Measurements from ENCODE around the gene CCDC92B.

CCDC92B gene

DNA sequence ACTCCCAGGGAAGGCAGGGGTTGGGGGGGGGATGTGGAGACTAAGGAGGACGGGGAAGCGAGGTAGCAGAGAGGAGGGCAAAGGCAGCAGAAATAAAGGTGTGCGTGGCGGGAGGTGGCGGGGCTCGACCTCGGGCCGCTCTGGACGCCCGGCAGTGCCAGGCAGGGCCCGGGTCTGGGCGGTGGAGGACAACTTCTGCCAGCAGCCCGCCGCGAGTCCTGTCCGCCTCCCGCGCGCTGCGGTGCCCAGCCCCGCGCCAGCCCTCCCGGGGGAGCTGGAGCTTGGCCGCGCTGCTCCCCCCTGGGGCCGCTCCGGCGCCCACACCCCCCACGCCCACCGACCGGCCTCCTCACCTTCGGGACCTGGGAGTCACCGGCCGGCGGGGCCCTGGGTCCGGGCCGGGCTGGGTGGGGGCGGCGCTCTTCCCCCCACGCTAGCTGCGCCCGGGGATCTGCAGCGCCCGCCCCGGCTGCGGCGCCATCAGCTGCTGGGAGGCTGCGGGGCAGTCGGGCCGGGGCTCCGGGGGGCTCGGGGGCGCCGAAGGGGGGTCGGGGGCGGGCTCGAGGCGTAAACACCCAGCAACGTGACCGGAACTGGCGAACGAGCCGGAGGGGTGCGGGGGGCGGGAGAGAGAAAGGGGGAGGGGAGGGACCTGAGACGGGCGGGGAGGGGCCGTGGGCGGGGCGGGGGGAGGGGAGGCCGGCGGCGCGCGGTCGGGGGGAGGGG is at the start of gene CCDC92B:
CCDC92B (minus strand) TSS at position 595 of the 726 bp plus-strand sequence. CDS start 14,507 bp downstream, outside the sequence.
- no peak within 1 kb of the TSS for H3K4me3 ChIP-seq (ENCODE audit: low read length)
- DNase-seq (ENCODE audit: low read depth), result no peak
- TF ChIP-seq, protein P1, sequence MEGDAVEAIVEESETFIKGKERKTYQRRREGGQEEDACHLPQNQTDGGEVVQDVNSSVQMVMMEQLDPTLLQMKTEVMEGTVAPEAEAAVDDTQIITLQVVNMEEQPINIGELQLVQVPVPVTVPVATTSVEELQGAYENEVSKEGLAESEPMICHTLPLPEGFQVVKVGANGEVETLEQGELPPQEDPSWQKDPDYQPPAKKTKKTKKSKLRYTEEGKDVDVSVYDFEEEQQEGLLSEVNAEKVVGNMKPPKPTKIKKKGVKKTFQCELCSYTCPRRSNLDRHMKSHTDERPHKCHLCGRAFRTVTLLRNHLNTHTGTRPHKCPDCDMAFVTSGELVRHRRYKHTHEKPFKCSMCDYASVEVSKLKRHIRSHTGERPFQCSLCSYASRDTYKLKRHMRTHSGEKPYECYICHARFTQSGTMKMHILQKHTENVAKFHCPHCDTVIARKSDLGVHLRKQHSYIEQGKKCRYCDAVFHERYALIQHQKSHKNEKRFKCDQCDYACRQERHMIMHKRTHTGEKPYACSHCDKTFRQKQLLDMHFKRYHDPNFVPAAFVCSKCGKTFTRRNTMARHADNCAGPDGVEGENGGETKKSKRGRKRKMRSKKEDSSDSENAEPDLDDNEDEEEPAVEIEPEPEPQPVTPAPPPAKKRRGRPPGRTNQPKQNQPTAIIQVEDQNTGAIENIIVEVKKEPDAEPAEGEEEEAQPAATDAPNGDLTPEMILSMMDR (IDR thresholded peaks at IDR 0.05; ENCODE audit: insufficient read depth, low read depth, low read length, missing control alignments), result no peak

DNA sequence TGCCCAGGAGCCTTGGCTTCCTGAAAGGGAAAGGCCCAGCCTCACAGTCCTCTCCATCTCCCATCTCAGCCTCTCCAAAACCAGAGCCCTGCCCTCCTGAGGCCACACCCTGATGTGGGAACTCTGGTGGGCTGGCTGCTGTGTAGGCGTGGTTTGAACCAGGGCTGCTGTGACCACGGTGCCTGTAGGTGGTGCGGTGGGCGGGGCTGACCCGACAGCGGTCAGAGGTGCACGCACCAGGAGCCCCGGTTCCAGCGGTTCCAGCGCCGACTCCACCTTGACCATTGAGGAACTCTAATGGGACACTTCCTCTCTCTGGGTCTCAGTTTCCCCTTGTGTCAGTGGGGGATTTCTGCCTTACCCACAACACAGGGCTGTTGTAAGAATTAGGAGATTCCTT is 49.2 kb upstream of the CCDC92B start:
- TF ChIP-seq, protein P1 (IDR thresholded peaks at IDR 0.05; ENCODE audit: insufficient read depth, low read depth, low read length, missing control alignments), result no peak
- no peak overlapping the region for H3K4me3 ChIP-seq (ENCODE audit: low read length)
- DNase-seq (ENCODE audit: low read depth), result no peak

DNA sequence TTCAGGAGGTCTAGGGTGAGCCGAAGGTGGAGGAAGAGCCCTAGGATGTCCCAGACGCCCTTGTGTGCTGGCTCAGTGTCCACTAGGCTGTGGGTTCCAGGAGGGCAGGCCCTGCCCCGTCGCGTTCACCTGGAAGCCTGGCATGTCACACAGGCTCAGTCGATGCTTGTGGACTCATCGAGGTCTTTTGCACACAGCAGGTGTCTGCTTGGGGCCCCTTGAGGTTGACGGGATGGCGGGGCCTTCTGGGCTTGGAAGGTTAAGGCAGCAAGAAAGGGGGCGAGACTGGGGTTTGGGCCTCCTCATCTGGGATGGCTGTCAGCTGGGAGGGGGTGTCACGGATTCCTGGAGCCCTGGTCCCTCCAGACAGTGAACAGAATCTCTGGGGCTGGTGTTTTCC is 48.7 kb upstream of the CCDC92B start:
- TF ChIP-seq, protein P1 (IDR thresholded peaks at IDR 0.05; ENCODE audit: insufficient read depth, low read depth, low read length, missing control alignments), result no peak
- H3K4me3 ChIP-seq (ENCODE audit: low read length), result no peak overlapping the region
- DNase-seq (ENCODE audit: low read depth), result no peak

DNA sequence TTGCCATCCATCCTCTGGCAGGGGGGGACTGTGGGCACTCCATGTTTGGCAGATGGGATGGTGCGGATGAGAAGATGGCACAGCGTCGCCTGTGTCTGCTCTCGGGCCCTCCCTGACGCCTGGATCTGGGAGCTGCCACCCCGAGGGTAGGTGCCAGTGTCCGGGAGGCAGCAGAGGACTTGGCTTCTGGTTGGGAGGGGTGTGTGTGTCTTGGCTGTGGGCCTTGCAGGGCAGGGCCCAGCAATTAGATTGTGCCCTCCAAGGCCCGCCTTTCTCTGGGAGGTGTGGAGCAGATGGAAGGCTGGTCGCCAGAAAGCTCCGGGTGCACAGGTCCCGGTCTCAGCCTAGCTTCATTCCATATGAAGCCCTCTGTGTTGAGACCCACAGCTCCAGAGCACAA is 48.2 kb upstream of the CCDC92B start:
- TF ChIP-seq, protein P1 (IDR thresholded peaks at IDR 0.05; ENCODE audit: insufficient read depth, low read depth, low read length, missing control alignments), result no peak
- H3K4me3 ChIP-seq (ENCODE audit: low read length), result no peak overlapping the region
- DNase-seq (ENCODE audit: low read depth), result no peak

DNA sequence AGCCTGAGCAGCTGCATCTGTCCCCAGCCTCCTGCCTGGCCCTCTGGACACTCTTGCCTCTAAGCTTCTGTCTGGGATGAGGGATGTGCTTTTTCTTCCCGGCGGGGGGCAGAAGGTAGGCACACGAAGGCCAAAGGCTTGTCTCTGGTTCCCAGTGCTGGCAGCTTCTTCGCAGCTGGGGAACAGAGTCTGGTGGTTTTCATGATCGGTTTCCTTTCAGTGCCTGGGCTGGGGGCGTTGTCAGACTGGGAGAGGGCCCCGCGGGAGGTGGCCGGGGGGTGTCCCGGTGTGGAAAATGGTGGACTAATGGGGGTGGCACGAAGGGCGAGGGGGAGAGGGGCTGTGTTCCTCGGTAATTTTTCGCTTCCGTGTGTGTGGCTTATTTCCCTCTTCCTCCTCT is 47.8 kb upstream of the CCDC92B start:
- TF ChIP-seq, protein P1 (IDR thresholded peaks at IDR 0.05; ENCODE audit: insufficient read depth, low read depth, low read length, missing control alignments), result no peak
- no peak for DNase-seq (ENCODE audit: low read depth)
- no peak overlapping the region for H3K4me3 ChIP-seq (ENCODE audit: low read length)

DNA sequence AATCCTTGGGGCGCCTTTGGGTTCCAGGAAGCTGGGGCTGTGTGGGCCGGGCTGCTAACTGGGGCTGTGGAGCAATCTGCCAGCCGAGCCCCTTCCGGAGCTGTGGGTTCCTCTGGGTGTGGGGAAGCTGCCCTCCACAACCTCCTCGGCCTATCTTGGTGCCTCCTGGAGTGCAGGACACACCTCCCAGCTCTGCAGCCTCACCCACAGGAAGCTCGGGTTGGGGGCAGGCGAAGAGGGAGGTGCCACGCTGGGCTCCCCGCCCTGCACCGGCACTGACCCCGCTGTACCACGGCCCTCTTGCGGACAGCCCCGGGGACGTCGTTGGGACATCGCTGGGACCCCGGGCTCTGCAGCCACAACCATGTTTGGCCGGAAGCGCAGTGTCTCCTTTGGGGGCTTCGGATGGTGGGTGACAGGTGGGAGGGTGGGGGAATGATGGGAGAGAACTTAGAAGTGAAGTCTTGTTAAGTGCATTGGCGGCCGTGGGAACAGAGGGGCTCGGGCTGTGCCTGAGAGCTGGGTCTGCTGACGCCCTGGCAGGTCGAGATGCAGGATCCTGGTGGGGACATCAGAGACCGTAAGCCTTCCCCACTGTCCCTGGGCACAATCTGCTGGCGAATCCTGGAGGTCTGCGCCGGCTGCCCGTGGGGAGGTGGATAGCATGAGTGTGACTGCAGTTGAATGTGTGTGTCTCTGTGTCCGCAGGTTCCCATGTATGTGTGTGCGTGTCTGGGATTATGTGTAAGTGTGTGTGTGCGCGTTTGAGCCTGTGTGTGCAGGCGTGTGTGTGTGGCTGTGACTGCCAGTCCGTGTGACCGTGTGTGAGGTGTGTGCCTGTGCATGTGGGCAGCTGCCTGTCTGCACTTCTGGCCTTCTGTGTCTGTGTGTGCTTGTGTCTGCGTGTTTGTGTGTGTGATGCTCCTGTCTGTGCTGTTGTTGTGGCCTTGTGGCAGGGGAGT is 47.0 kb upstream of the CCDC92B start, which contains the start of gene RAP1GAP2:
RAP1GAP2 (plus strand) TSS at position 275 of the 962 bp plus-strand sequence; CDS start at position 365, 90 bp downstream.
- no peak within 1 kb of the TSS for H3K4me3 ChIP-seq (ENCODE audit: low read length)
- DNase-seq (ENCODE audit: low read depth), result no peak
- TF ChIP-seq, protein P1 (IDR thresholded peaks at IDR 0.05; ENCODE audit: insufficient read depth, low read depth, low read length, missing control alignments), result no peak
